HepG2 (cell line): ENCODE measurements around the gene GPER1. TPM values are rescaled to one million over a fixed set of nuclear protein-coding genes. Genes with fewer than 3 reads are reported as not detected.

ENCODE experiments used
- ATAC-seq: fragments of 200-7000 bp; cut with Tn5 transposase; 3 replicates; pipeline ENCODE4 v1.9.1; 2020; ENCODE audit warnings: mild to moderate bottlenecking, moderate library complexity
- BruUV-seq: library from RNA; stranded (reverse); fragments of 400-500 nt; replicated peaks from 2 replicates; lab custom pipeline; 2021; lab: Mats Ljungman, UMichigan
- CTCF ChIA-PET: fragments of 300-600 bp; formaldehyde crosslinking; extraction: SDS; loops from one replicate; lab custom pipeline; 2021; ENCODE audit warnings: low total read pairs, inconsistent platforms, low intra/inter-chr PET ratio; lab: Yijun Ruan, JAX
- POLR2A ChIA-PET: fragments of 350-600 bp; sonication (Branson Sonifier 250); formaldehyde crosslinking; loops from one replicate; lab custom pipeline; 2020; ENCODE audit warnings: antibody characterized with exemption, inconsistent platforms; lab: Yijun Ruan, JAX
- DNase-seq: peaks from one replicate; pipeline ENCODE4 v3.0.0-alpha.2; 2015; ENCODE audit warnings: low spot score
- FAIRE-seq: peaks from 3 replicates; lab custom pipeline; 2011; peaks lifted over from hg19 to GRCh38; lab: Jason Lieb, UNC
- H2AFZ ChIP-seq: one replicate; pipeline ENCODE4 v1.6.1; 2011; ENCODE audit warnings: low read length, inconsistent platforms
- H3K27ac ChIP-seq: fragments of 300-600 bp; 3 replicates; pipeline ENCODE4 v1.8.0; 2011; ENCODE audit warnings: mixed run types, mild to moderate bottlenecking, mixed read lengths, low read length, inconsistent platforms; ENCODE audit not compliant: insufficient read depth; ENCODE audit errors: extremely low read length
- H3K27me3 ChIP-seq, 2 experiments: fragments of 200-600 bp in 1 of 2; 2 replicates in 1 of 2; 3 replicates in 1 of 2; pipeline versions ENCODE4 v1.6.0 to v1.8.0; 2011; ENCODE audit warnings: low read length in 2 of 2, mild to moderate bottlenecking in 2 of 2, moderate library complexity in 2 of 2, inconsistent platforms in 1 of 2; ENCODE audit not compliant: insufficient read depth in 2 of 2, control insufficient read depth in 1 of 2
- H3K36me3 ChIP-seq, 2 experiments: fragments of 200-600 bp in 1 of 2; replicated peaks in 1 of 2; 2 replicates in 1 of 2; 3 replicates in 1 of 2; pipeline versions ENCODE4 v1.5.1 to v1.8.0; 2011; ENCODE audit warnings: low read length in 2 of 2, inconsistent platforms in 1 of 2; ENCODE audit not compliant: insufficient read depth in 2 of 2, control insufficient read depth in 1 of 2
- H3K4me1 ChIP-seq: 2 replicates; pipeline ENCODE4 v1.5.1; 2012; ENCODE audit warnings: low read length, inconsistent platforms; ENCODE audit not compliant: insufficient read depth
- H3K4me2 ChIP-seq: 2 replicates; pipeline ENCODE4 v1.6.0; 2011; ENCODE audit warnings: low read depth, low read length, inconsistent platforms
- H3K4me3 ChIP-seq, 3 experiments: fragments of 200-600 bp in 1 of 3; sonication (generic), shearing (Covaris generic) in 1 of 3; replicated peaks in 1 of 3; 2 replicates each; pipeline ENCODE4 v1.5.1; 2011 to 2016; ENCODE audit warnings: low read length in 3 of 3, inconsistent platforms in 2 of 3, low read depth in 2 of 3, mild to moderate bottlenecking in 2 of 3, control low read depth in 1 of 3, mixed read lengths in 1 of 3; ENCODE audit not compliant: insufficient read depth in 1 of 3
- H3K79me2 ChIP-seq: one replicate; pipeline ENCODE4 v1.6.1; 2011; ENCODE audit warnings: low read length, inconsistent platforms; ENCODE audit not compliant: insufficient read depth
- H3K9ac ChIP-seq: 2 replicates; pipeline ENCODE4 v1.6.0; 2011; ENCODE audit warnings: mild to moderate bottlenecking, low read depth, low read length, inconsistent platforms; ENCODE audit not compliant: insufficient read depth
- H3K9me3 ChIP-seq: 2 replicates; pipeline ENCODE4 v1.5.1; 2012; ENCODE audit warnings: mild to moderate bottlenecking, low read length
- H4K20me1 ChIP-seq: 2 replicates; pipeline ENCODE4 v1.6.0; 2011; ENCODE audit warnings: inconsistent platforms, mild to moderate bottlenecking, low read length, moderate library complexity; ENCODE audit not compliant: insufficient read depth
- BHLHE40 ChIP-seq: IDR thresholded peaks from 2 replicates; pipeline ENCODE4 v1.6.1; 2011; ENCODE audit warnings: low read length, improper control_type of control experiment
- CENPX ChIP-seq: sonication (generic); formaldehyde crosslinking; IDR thresholded peaks from 2 replicates; pipeline ENCODE4 v1.9.0; 2021; ENCODE audit warnings: mild to moderate bottlenecking, missing genetic modification reagents, moderate library complexity
- DMAP1 ChIP-seq: IDR thresholded peaks from 2 replicates; pipeline ENCODE4 v1.6.1; 2016
- EHMT2 ChIP-seq: fragments of 200-600 bp; sonication (generic); IDR thresholded peaks from 2 replicates; pipeline ENCODE4 v1.7.0; 2017; ENCODE audit warnings: antibody characterized with exemption, low read depth, low read length, borderline replicate concordance
- ELF1 ChIP-seq: sonication (generic); formaldehyde crosslinking; IDR thresholded peaks from 2 replicates; pipeline ENCODE4 v1.4.0; 2020; ENCODE audit warnings: missing genetic modification reagents
- KAT7 ChIP-seq: IDR thresholded peaks from 2 replicates; pipeline ENCODE4 v1.6.1; 2018; ENCODE audit warnings: borderline replicate concordance, missing compliant biosample characterization
- MZF1 ChIP-seq: sonication (generic); formaldehyde crosslinking; IDR thresholded peaks from 2 replicates; pipeline ENCODE4 v1.8.1; 2023; ENCODE audit warnings: mild to moderate bottlenecking, missing genetic modification reagents, borderline replicate concordance
- NR2F6 ChIP-seq, 2 experiments: IDR thresholded peaks; 2 replicates each; pipeline ENCODE4 v1.6.1; 2016; ENCODE audit warnings: antibody characterized with exemption in 1 of 2, mild to moderate bottlenecking in 1 of 2
- SAFB2 ChIP-seq: sonication (generic); formaldehyde crosslinking; IDR thresholded peaks from 2 replicates; pipeline ENCODE4 v1.5.1; 2020; ENCODE audit warnings: missing genetic modification reagents, low read depth, mild to moderate bottlenecking, borderline replicate concordance
- TP53 ChIP-seq: sonication (generic); formaldehyde crosslinking; conservative IDR thresholded peaks from 2 replicates; pipeline ENCODE4 v1.4.0; 2020; ENCODE audit warnings: missing genetic modification reagents
- ZNF383 ChIP-seq: sonication (generic); formaldehyde crosslinking; IDR thresholded peaks from 2 replicates; pipeline ENCODE4 v1.4.0; 2020; ENCODE audit warnings: missing genetic modification reagents, mild to moderate bottlenecking, borderline replicate concordance
- WGBS: methylation state at CpG from one replicate; pipeline ENCODE4 v1.1.6; 2017; ENCODE audit warnings: low lambda C conversion rate; 5-methylcytosine and 5-hydroxymethylcytosine counted together
- in situ Hi-C: cut with HindIII; loops from 2 replicates; pipeline ENCODE4 v1.10.0; 2017; ENCODE audit warnings: low pct_unique_long_range_greater_than_20kb; ENCODE audit not compliant: extremely low pct_ligation_motif_present
- intact Hi-C: fragments of 100-400 bp; cut with micrococcal nuclease; formaldehyde crosslinking; loops from one replicate; pipeline ENCODE4 v1.10.0; 2022; ENCODE audit not compliant: unreplicated experiment
- polyA plus RNA-seq, 8 experiments: library from polyadenylated mRNA; depleted of rRNA in 3 of 8; stranded (reverse) in 7 of 8; unstranded in 1 of 8; fragments of >200 nt; fragmentation: Illumina TruSeq in 4 of 8; extraction: Trizol in 4 of 8; gene quantifications; 2 replicates each; pipeline versions ENCODE4 v1.2.1 to v1.2.3, GENCODE V29; 2011 to 2016; ENCODE audit warnings: low read depth in 4 of 8, missing spikeins in 1 of 8, mixed read lengths in 1 of 8; ENCODE audit not compliant: insufficient read depth in 1 of 8
- total RNA-seq, 5 experiments: library from RNA; depleted of rRNA; stranded (reverse); fragments of >200 nt; fragmentation: Illumina TruSeq; extraction: Trizol; gene quantifications; 2 replicates each; pipeline ENCODE4 v1.2.3, GENCODE V29; 2016; ENCODE audit warnings: low read depth in 1 of 5
- TF ChIP-seq, protein P1 (sequence below): sonication (generic); formaldehyde crosslinking; conservative IDR thresholded peaks from 2 replicates; pipeline ENCODE4 v1.4.0; 2020; ENCODE audit warnings: mild to moderate bottlenecking, missing genetic modification reagents, moderate library complexity
- TF ChIP-seq, protein P2 (sequence below): sonication (generic); formaldehyde crosslinking; IDR thresholded peaks from 2 replicates; pipeline ENCODE4 v1.4.0; 2020; ENCODE audit warnings: missing genetic modification reagents, mild to moderate bottlenecking, borderline replicate concordance

GPER1 gene
- total and polyA plus RNA-seq, 2 of the 13 experiments (the other 11 are each of a cell fraction or from before 2014, with no cell fraction given): 12.7 to 19.7 TPM

DNA sequence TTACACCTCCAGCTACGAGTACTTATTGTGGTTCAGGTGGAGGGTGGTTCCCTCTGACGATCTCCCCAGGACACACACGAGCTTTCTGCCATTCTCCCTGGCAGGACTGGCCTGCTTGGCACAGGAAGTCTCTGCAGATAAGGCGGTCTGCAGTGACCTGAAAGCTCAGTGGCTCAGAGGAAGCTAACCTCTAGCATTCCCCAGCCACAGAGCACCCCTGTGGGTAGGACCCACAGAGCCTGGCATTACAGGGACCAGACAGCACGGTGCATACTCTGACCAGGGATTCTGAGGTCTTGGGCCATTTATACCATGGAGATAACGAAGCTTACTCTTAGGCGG, 45.5 kb upstream of the GPER1 start (continued):
- TF ChIP-seq KAT7 (CRISPR knock-in tag) (no peak), TP53 (CRISPR knock-in tag) (no peak), MZF1 (CRISPR knock-in tag) (no peak), EHMT2 (no peak), CENPX (no peak)

DNA sequence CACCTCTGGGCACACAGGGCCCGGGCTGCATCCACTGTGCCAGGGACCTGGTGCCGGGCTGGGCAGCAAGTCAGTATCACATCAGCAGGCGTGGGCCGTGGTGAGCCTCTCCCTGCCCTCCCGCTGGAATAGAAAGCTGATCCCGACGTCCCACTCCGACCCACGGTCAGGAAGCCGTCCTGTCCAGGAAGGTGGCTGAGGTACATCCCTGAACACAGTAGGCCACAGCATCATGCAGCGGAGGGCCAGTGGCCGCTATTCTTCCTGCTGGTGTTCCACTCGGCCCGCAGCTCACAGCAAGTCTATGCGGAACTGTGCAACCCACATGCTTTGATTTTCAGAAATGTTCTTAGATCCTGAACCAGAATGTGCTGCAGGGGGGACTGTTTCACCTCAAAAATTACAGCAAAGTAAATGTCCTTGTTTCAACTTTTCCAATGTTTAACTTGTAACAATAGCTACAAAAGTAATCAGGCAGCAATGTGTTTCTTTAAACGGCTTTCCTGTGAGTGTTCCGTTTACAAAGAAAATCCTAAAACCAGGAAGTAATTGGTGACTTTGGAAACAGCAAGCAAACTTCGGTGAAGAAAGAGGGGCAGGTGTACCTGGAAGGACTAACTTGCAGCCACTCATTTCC, 44.2 kb upstream of the GPER1 start:
- in situ Hi-C loops (no loop called here), intact Hi-C loops (no loop called here)
- FAIRE-seq (no peak), DNase-seq (peak; percentile 23), ATAC-seq (no peak)
- H3K27ac ChIP-seq: peak overlapping the region; percentile 94
- peak overlapping the region; percentile 89 for H3K4me2 ChIP-seq
- H3K9me3 ChIP-seq: no peaks in the 10 kb centered on the region
- ChIA-PET CTCF (interaction anchor here (0.9 kb wide), 1 partner anchor 61 kb away, joined by 3 read pairs; the partner anchor contains the start of gene CYP2W1), POLR2A (interaction anchor here (1.4 to 2.9 kb wide), 4 partner anchors 14 to 113 kb away, joined by 9 to 17 read pairs (median 12); no protein-coding TSS in a partner anchor)
- no peaks in the 10 kb centered on the region for H4K20me1 ChIP-seq
- H3K4me3 ChIP-seq: peak overlapping the region; percentile 38 to 60 (median 58)
- H3K36me3 ChIP-seq: peaks cover 0 to 1% of the 10 kb centered on the region in 2 experiments; a peak in 1 of 5 replicates
- peak overlapping the region; percentile 82 for H3K9ac ChIP-seq
- H3K4me1 ChIP-seq: peaks cover 74% of the 10 kb centered on the region
- no peaks in the 10 kb centered on the region; a peak in 2 of 5 replicates for H3K27me3 ChIP-seq
- H2AFZ ChIP-seq: peak overlapping the region; percentile 48
- peaks cover 26% of the 10 kb centered on the region for H3K79me2 ChIP-seq
- TSS peak; percentile 83 for BruUV-seq
- 40% methylated on average over 9 of the region's 18 CpGs for WGBS
- TF ChIP-seq BHLHE40: no peak
- TF ChIP-seq DMAP1 (CRISPR knock-in tag): 0 out of 2 replicates have a peak, but pooled peaks have one; percentile 13
- TF ChIP-seq NR2F6 (IDR thresholded peaks at IDR 0.05): no peak
- no peak for TF ChIP-seq NR2F6 (CRISPR knock-in tag; IDR thresholded peaks at IDR 0.05)
- TF ChIP-seq ZNF383: no peak
- TF ChIP-seq, protein P1, sequence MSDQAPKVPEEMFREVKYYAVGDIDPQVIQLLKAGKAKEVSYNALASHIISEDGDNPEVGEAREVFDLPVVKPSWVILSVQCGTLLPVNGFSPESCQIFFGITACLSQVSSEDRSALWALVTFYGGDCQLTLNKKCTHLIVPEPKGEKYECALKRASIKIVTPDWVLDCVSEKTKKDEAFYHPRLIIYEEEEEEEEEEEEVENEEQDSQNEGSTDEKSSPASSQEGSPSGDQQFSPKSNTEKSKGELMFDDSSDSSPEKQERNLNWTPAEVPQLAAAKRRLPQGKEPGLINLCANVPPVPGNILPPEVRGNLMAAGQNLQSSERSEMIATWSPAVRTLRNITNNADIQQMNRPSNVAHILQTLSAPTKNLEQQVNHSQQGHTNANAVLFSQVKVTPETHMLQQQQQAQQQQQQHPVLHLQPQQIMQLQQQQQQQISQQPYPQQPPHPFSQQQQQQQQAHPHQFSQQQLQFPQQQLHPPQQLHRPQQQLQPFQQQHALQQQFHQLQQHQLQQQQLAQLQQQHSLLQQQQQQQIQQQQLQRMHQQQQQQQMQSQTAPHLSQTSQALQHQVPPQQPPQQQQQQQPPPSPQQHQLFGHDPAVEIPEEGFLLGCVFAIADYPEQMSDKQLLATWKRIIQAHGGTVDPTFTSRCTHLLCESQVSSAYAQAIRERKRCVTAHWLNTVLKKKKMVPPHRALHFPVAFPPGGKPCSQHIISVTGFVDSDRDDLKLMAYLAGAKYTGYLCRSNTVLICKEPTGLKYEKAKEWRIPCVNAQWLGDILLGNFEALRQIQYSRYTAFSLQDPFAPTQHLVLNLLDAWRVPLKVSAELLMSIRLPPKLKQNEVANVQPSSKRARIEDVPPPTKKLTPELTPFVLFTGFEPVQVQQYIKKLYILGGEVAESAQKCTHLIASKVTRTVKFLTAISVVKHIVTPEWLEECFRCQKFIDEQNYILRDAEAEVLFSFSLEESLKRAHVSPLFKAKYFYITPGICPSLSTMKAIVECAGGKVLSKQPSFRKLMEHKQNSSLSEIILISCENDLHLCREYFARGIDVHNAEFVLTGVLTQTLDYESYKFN (CRISPR knock-in tag): 0 out of 2 replicates have a peak, but pooled peaks have one; percentile 55
- peak; percentile 57 for TF ChIP-seq ELF1
- no peak for TF ChIP-seq SAFB2 (CRISPR knock-in tag)
- TF ChIP-seq, protein P2, sequence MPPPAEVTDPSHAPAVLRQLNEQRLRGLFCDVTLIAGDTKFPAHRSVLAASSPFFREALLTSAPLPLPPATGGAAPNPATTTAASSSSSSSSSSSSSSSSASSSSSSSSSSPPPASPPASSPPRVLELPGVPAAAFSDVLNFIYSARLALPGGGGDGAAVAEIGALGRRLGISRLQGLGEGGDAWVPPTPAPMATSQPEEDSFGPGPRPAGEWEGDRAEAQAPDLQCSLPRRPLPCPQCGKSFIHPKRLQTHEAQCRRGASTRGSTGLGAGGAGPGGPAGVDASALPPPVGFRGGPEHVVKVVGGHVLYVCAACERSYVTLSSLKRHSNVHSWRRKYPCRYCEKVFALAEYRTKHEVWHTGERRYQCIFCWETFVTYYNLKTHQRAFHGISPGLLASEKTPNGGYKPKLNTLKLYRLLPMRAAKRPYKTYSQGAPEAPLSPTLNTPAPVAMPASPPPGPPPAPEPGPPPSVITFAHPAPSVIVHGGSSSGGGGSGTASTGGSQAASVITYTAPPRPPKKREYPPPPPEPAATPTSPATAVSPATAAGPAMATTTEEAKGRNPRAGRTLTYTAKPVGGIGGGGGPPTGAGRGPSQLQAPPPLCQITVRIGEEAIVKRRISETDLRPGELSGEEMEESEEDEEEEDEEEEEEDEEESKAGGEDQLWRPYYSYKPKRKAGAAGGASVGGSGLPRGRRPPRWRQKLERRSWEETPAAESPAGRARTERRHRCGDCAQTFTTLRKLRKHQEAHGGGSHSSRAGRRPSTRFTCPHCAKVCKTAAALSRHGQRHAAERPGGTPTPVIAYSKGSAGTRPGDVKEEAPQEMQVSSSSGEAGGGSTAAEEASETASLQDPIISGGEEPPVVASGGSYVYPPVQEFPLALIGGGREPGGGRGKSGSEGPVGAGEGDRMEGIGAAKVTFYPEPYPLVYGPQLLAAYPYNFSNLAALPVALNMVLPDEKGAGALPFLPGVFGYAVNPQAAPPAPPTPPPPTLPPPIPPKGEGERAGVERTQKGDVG (CRISPR knock-in tag): peak; percentile 89; the same call in 1 of the 2 replicates
